Stimulated activated CD8-positive, alpha-beta memory T cell treated with anti-CD3 and anti-CD28 coated beads, Interleukin-12 subunit alpha, Interleukin-12 subunit beta, amount 100 ng/mL, for 1 hour (primary cell): Measurements from ENCODE around the gene SLC27A6.
"Not testable (repeated sequence)": the region's sequence is repeated elsewhere in the genome, so short reads cannot be mapped to it uniquely, and the experiment has no call there.

Experiments used
- DNase-seq: peaks from one replicate; pipeline ENCODE4 v3.0.0-alpha.2; 2020; ENCODE audit warnings: low read depth

SLC27A6 gene, protein sequence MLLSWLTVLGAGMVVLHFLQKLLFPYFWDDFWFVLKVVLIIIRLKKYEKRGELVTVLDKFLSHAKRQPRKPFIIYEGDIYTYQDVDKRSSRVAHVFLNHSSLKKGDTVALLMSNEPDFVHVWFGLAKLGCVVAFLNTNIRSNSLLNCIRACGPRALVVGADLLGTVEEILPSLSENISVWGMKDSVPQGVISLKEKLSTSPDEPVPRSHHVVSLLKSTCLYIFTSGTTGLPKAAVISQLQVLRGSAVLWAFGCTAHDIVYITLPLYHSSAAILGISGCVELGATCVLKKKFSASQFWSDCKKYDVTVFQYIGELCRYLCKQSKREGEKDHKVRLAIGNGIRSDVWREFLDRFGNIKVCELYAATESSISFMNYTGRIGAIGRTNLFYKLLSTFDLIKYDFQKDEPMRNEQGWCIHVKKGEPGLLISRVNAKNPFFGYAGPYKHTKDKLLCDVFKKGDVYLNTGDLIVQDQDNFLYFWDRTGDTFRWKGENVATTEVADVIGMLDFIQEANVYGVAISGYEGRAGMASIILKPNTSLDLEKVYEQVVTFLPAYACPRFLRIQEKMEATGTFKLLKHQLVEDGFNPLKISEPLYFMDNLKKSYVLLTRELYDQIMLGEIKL

DNA sequence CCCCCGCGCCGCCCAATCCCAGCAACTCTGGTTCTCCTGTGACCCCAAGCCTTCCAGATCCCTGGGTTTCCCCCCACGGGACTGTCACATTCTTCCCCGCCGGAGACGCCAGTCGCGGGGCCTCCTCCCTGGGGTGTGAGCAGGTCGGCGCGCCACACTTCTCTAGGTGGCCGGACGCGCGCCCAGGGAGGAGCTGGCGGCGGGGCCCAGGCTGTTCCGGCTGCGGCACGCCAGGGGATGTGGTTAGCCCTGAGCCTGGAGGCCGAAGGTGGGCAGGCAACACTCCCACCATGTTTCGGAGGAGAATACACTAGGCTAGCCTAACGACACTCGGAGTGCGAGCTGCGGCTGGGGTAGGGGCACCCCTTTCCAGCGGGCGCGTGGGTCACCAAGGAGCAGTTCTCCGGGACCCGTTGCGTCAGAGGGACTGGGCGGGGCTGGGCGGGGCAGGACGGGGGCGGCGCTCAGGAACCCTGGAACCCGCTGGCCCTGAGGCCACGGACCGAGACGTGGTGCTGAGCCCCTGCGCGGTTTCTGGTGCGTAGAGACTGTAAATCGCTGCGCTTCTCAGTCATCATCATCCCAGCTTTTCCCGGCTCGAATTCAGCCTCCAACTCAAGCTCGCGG, at the start of gene SLC27A6:
SLC27A6 (plus strand) TSS at position 478 of the 627 bp plus-strand sequence. CDS start 650 bp downstream, outside the sequence.
- no peak for DNase-seq

DNA sequence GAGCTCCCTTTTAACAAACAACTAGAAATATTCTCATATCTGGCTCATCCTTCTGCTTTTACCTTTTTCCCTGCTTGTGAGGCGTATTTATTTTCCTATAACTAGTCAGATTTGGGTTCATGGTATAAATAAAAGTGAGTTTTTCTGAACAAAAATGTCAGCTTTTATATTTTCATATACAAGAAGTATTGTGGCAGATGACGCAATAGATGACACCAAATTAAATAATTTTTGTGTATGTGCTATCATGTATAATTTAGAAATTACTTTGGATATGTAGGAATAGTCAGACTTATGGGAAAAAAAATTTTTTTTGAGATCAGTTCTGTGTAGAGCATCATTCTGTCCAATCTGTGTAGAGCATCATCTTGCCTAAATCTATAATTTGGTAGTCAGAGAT, 45.7 kb upstream of the SLC27A6 start:
- no peak for DNase-seq

DNA sequence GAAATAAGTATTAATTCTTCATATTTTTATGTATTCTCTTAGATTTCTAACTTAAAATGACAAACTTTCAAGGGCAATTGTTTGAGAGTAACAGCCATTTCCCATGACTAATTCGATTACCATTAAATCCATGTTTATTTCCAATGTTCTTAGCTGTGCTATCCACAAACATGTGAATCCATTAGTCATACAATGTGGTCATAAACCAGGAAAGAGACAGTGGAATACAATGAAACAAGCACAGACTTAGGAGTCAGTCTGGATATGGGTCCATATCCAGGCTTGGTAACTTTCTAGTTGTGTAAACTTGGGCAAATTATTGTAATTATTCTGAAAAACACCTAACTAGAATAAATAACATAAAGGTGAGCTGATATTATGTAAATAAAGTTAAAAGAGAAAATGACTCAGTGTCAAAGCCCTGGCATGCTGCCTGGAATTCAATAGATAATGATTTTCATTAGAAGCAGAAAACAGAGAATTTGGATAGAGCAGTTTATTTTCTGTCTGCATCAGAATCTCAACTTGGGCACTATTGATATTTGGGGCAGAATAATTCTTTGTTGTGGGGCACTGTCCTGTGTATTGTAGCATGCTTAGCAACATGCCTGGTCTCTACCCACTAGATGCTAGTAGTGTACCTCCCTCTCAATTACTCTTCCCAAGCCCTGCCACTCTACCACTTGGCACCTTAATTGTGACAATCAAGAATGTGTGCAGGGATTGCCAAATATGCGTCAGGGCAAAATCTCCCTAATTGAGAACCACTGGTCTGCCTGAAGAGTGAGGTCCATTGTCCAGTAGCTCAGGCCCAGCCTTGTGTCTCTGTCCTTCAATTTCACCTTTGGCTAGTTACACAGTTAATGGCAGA, 44.7 kb upstream of the SLC27A6 start:
- no peak for DNase-seq

DNA sequence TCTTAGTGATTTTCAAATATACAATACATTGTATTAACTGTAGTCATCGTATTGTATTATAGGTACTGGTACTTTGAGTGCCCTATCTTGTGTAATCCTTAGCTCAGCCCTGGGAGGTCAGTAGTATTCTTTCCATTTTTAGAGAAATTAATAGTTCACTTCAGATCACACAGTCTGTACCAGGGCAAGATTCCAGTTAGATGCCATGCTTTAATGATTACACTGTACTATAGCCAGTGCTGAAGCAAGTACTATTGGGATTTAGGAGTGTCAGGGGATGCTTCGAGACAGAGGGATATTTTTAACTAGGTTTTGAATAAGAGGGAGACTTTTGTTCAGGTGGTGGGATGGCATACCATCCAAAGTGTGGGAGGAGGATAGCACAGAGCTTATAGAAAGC, 41.0 kb upstream of the SLC27A6 start:
- DNase-seq: no peak

DNA sequence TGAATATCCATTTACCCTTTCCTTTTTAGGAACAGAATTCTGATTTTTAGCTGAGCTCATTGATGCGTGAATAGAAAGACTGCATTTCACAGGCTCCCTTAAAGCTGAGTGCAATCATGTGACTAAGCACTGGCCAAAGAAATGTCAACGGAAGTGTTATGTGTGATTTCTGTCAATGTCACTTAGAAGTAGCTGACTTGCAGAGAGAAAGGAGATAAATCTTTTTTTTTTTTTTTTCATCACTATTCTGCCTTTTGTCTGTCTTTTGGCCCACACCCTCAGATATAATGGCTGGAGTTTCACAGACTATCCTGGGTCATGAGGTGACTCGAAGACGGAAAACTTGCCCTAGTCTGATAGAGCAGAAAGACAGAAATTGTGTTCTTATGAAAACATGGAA, 39.3 kb upstream of the SLC27A6 start:
- no peak for DNase-seq

DNA sequence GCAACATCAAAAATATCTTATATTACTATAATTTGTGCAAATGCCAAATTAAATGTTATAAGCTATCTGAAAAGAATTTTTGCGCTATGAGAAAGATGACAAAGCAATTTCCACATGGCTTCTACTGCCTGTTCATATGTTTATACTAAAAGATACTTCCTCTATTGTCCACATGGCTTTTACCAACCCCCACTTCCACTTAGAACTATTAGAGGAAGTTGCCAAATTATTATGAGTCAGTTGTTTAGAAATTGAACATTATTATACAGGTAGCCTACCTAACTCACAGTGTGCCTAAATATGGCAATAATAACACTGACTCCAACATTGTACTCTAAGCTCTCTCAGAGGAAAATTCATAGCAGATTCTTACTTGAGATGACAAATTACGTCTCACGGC, 37.6 kb upstream of the SLC27A6 start:
- no peak for DNase-seq

DNA sequence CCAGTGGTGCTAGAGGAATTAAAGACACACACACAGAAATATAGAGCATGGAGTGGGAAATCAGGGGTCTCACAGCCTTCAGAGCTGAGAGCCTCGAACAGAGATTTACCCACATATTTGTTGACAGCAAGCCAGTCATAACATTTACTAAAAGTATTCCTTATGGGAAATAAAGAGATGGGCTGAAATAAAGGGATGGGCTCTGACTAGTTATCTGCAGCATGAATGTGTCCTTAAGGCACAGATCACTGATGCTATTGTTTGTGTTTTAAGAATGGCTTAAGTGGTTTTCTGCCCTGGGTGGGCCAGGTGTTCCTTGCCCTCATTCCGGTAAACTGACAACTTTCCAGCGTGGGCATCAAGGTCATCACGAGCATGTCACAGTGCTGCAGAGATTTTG, 33.1 kb upstream of the SLC27A6 start:
- DNase-seq: not testable (repeated sequence)

DNA sequence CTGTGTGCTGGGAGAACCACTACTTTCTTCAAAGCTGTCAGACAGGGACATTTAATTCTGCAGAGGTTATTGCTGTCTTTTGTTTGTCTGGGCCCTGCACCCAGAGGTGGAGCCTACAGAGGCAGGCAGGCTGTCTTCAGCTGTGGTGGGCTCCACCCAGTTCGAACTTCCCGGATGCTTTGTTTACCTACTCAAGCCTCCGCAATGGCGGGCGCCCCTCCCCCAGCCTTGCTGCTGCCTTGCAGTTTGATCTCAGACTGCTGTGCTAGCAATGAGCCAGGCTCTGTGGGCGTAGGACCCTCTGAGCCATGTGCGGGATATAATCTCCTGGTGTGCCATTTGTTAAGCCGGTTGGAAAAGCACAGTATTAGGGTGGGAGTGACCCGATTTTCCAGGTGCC, 22.2 kb upstream of the SLC27A6 start:
- DNase-seq: not testable (repeated sequence)

DNA sequence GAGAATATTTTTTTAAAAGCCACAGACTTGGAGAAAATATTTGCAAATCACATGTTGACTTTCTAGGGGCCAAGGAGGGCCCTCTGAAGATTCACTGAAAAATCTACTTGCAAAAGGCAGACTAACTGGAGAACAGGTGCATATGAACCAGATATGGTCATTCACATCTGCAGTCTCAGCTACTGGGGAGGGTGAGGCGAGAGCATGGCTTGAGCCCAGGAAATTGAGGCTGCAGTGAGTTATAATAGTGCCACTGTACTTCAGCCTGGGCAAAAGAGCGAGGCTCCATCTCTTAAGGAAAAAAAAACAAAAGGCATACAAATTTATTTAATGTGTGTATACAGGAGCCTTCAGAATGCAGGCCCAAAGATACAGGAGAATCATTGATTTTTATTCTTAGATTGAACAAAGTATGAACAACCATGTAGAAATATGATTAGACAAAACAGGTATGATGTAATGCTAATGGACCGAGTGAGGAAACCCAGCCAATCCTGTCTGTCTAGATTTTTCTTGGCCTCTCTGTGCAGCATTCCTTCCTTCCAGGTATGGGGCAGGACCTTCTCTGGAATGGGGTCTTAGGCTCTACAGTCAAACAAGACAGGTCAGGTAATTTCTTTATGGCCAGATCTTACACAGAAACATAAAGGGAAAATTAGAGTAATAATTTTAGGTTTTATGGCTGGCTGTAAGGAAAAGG, 15.3 kb upstream of the SLC27A6 start:
- DNase-seq: no peak

DNA sequence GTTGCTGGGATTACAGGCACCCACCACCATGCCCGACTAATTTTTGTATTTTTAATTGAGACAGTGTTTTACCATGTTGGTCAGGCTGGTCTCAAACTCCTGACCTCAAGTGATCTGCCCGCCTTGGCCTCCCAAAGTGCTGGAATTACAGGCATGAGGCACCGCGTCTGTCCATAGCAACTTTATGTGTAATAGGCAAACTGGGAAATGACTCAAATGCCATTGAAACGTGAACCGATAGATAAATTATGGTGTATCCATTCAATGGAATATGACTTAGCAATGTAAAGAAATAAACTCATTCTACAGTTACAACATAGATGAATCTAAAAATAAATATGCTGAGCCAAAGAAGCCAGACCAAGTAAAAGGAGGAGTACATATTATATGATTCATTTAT, 14.0 kb upstream of the SLC27A6 start:
- not testable (repeated sequence) for DNase-seq

DNA sequence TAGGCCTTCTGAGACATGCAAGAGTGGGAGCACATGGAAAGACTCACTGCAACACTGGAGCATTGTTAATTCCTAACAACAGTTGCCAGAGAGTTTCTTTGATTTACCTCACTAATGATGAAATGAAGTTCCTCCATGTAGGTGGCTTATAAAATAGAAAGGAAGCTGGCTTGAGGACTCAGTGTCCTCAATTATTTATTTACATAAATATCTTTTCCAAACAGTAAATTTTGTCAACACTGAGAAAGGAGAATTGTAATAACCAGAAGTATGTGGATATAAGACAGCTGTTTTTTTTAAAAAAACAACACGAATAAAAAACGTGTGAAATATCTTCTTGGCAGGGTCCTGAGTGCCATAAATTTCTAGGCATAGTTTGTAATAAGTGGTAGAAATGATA, 9.1 kb upstream of the SLC27A6 start:
- no peak for DNase-seq

DNA sequence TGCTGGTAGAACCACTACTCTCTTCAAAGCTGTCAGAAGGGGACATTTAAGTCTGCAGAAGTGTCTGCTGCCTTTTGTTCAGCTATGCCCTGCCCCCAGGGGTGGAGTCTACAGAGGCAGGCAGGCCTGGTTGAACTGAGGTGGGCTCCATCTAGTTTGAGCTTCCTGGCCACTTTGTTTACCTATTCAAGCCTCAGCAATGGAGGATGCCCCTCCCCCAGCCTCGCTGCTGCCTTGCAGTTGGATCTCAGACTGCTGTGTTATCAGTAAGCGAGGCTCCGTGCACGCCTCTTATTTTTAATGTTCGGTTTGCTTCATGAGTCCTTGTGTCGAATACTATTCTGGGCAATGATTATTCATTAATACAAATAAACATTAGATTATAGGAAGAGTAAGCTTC, 3.1 kb upstream of the SLC27A6 start:
- no peak for DNase-seq

DNA sequence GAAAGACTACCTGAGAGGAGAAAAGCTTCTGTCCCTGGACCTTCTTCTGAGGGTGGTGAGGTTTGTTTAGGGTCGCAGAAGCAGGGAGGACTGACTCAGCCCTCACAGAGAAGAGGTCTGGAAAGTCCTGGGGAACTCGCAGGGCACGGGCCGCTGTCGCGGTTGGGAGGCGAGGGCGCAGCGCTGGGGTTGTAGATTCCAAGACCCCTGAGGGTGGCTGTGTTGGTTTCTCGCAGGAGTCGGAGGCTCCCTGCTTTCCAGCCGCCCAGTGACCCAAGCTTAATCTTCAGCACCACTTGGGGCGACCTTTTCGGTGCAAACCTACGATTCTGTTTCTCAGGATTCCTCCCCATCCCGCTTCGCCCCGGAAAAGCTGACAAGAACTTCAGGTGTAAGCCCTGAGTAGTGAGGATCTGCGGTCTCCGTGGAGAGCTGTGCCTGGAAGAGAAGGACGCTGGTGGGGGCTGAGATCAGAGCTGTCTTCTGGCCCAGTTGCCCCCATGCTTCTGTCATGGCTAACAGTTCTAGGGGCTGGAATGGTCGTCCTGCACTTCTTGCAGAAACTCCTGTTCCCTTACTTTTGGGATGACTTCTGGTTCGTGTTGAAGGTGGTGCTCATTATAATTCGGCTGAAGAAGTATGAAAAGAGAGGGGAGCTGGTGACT, 482 bp downstream of the SLC27A6 start:
- DNase-seq: no peak

DNA sequence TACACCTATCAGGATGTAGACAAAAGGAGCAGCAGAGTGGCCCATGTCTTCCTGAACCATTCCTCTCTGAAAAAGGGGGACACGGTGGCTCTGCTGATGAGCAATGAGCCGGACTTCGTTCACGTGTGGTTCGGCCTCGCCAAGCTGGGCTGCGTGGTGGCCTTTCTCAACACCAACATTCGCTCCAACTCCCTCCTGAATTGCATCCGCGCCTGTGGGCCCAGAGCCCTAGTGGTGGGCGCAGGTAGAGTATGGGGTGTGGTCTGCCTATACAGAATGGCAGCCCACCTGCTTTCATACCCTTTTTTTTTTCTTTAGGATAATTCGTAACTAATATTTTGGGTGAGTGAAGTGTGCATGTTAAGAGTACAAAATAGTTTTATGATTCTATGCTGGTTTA, 1.1 kb downstream of the SLC27A6 start:
- no peak for DNase-seq

DNA sequence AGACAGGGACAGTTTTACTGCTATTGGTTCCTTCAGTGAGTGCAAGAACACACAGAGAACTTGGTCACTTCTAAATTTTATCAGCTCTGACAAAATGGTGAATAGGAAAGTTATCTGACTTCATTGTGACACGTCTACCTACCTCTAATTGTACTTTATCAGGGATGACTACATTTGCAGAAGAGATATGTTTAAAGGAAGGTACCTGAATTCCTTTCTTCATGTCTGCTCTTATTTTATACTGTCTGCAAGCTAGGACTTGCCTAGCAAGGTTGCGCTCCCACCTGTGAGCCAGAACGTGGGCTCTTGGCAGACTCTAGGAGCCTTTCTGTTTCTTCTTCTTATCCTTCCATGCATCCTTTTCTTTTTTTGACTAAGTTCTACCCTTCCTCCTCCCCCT, 1.6 kb downstream of the SLC27A6 start:
- no peak for DNase-seq

DNA sequence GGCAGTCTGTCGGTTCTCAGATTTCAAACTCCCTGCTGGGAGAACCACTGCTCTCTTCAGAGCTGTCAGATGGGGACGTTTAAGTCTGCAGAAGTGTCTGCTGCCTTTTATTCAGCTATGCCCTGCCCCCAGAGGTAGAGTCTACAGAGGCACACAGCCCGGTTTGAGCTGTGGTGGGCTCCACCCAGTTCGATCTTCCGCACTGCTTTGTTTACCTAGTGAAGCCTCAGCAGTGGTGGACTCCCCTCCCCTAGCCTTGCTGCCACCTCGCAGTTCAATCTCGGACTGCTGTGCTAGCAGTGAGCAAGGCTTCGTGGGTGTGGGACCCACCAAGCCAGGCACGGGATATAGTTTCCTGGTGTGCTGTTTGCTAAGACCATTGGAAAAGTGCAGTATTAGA, 8.0 kb downstream of the SLC27A6 start:
- no peak for DNase-seq

DNA sequence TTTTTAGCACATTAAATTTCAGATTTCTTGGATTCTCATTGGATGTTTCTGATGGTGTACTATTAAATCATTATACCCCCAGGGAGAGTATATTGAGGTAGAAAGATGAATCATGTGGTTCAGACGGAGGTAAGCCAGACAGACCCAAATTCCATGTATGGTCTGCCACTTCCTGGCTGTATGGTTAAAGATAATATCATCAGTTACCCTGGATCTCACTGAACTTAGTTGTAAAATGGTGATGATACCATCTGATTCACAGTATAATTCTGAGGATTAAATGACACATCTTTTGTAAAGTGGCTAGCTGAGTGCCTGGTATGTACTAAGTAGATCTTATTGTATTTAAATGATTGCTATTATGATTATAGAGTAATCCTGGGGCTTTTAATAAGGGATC, 9.3 kb downstream of the SLC27A6 start:
- no peak for DNase-seq

DNA sequence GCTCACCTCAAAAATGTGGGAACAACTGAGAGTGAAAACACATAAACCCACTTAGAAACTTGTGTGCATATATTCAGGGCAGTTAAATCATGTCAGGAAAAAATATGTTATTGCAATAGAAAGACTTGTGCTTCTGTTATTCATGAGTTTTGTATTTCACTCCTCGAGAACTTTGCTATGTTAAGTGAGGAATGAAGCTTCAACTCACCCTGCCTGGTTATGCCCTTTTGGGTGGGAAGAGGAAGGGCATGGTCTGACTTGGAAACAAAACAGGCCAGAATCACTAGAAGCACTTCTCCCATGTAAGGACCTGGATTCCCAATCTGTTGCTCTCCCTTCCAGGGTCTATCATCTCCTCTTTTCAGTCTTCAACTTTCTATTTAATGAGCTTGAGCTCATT, 14.5 kb downstream of the SLC27A6 start:
- DNase-seq: no peak

DNA sequence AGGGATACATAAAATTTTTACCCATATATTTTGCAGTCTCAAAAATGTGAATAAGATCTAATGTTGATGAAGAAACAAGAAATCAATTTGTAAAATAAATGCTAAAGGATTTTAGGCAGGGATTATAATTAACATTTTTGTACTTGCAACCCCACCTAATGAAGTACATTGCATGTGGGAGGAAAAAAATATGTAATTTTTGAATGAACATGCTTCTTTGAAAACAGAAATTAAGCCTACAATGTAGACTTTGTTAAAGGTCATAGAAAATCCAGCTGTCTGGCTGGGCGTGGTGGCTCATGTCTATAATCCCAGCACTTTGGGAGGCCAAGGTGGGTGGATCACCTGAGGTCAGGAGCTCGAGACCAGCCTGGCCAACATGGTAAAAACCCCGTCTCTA, 15.6 kb downstream of the SLC27A6 start:
- no peak for DNase-seq

DNA sequence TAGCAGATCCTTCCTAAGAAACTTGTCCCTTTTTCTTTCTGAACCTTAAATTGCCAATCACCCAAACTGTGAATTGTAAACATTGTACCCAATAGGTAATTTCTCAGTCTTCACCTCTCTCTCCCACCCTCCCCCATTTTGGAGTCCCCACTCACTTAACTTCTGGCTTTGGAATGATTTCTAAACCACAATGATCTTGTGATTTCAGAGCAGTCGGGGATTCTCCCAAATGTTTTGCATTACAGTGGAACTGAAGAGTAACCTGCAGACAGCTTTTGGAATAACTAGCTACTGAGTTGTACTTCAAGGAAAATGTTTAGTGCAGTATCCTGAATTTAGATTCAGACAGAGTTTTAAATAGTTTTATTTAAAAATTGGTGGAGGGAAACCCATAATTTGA, 19.2 kb downstream of the SLC27A6 start:
- no peak for DNase-seq

DNA sequence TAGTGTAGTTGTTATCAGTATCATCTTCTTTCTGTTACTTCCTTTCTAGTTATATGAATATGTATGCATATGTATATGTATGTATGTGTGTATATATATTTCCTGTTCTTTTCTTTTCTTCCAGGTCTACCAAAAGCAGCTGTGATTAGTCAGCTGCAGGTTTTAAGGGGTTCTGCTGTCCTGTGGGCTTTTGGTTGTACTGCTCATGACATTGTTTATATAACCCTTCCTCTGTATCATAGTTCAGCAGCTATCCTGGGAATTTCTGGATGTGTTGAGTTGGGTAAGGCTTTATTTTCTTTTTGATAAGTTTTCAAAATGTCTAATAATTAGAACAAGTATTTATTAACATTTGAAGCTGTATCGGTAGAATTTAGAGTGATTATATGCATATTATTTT, 23.2 kb downstream of the SLC27A6 start:
- no peak for DNase-seq
